NT2/D1 (cell line): Measurements from ENCODE around the gene BSN.
A peak's percentile ranks its signal among the peaks of the same experiment; 100 is the strongest.

ENCODE experiments used
- DNase-seq: peaks from one replicate; pipeline ENCODE4 v3.0.0-alpha.2; 2011; ENCODE audit warnings: low read depth, low spot score
- H3K27me3 ChIP-seq: 2 replicates; pipeline ENCODE4 v1.6.0; 2011; ENCODE audit warnings: mild to moderate bottlenecking; ENCODE audit not compliant: insufficient read length, insufficient read depth
- H3K36me3 ChIP-seq: 2 replicates; pipeline ENCODE4 v1.6.1; 2011; ENCODE audit warnings: mild to moderate bottlenecking, low read length, mixed read lengths; ENCODE audit not compliant: insufficient read depth, insufficient read length
- H3K4me1 ChIP-seq: 2 replicates; pipeline ENCODE4 v1.5.1; 2011; ENCODE audit not compliant: insufficient read depth, insufficient read length
- H3K4me3 ChIP-seq: 2 replicates; pipeline ENCODE4 v1.5.1; 2011; ENCODE audit warnings: low read depth; ENCODE audit not compliant: insufficient read length
- H3K9ac ChIP-seq: 2 replicates; pipeline ENCODE4 v1.6.0; 2011; ENCODE audit warnings: low read depth; ENCODE audit not compliant: insufficient read length
- H3K9me3 ChIP-seq: 2 replicates; pipeline ENCODE4 v1.5.1; 2011; ENCODE audit warnings: mild to moderate bottlenecking, low read length; ENCODE audit not compliant: insufficient read depth
- SUZ12 ChIP-seq: IDR thresholded peaks from 2 replicates; pipeline ENCODE4 v1.6.1; 2011; ENCODE audit not compliant: insufficient read length, insufficient read depth; ENCODE audit errors: extremely low read depth
- YY1 ChIP-seq: IDR thresholded peaks from 2 replicates; pipeline ENCODE4 v1.6.1; 2011; ENCODE audit not compliant: insufficient read length, insufficient read depth
- ZNF274 ChIP-seq: IDR thresholded peaks from 2 replicates; pipeline ENCODE4 v1.6.1; 2011; ENCODE audit warnings: mild to moderate bottlenecking, low read depth, low read length

BSN gene

GRCh38 chr3:49556500-49557275, 2.4 kb downstream of the BSN start:
- Histone ChIP-seq H3K27me3 (peaks cover 30% of the 10 kb centered on the region), H3K9me3 (0 out of 2 replicates have a peak, but pooled peaks cover 4% of the 10 kb centered on the region), H3K9ac (no peak overlapping the region), H3K36me3 (no peaks in the 10 kb centered on the region), H3K4me1 (peaks cover 7% of the 10 kb centered on the region), H3K4me3 (no peak overlapping the region)
- no peak for DNase-seq
- TF ChIP-seq SUZ12 (no peak), ZNF274 (no peak), YY1 (no peak)

- Histone ChIP-seq H3K36me3 (no peaks in the 10 kb centered on the region), H3K4me3 (no peak overlapping the region), H3K4me1 (no peaks in the 10 kb centered on the region), H3K27me3 (no peaks in the 10 kb centered on the region), H3K9ac (no peak overlapping the region), H3K9me3 (0 out of 2 replicates have a peak, but pooled peaks cover 4% of the 10 kb centered on the region)
- TF ChIP-seq YY1 = no peak
- no peak for TF ChIP-seq SUZ12
- no peak for TF ChIP-seq ZNF274
- no peak for DNase-seq
These were observed 8.8 kb downstream of the BSN start for GRCh38 chr3:49563040-49563578.

DNA sequence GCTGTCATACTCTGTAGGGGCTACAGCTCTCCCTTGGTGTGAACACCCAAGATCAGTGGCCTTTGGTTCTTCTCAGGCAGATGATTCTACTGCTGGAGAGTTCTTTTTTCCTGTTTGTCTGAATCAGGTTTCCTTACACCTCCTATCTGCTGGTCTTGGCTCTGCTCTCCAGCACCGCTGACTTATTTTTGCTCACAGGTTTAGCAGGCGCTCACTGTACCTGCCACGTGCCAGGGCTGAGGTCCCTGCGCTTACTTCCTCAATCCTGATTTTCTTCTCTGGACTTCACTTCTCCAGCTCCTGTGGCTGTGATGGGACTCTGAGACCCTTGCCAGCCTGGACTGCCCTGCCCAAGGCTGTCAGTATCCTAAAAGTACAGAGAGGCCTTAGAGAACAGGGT, 9.5 kb downstream of the BSN start:
- H3K4me1 ChIP-seq = no peaks in the 10 kb centered on the region
- DNase-seq = no peak
- TF ChIP-seq YY1 (no peak), ZNF274 (no peak), SUZ12 (no peak)
- H3K9ac ChIP-seq = no peak overlapping the region
- H3K36me3 ChIP-seq = no peaks in the 10 kb centered on the region
- H3K27me3 ChIP-seq = no peaks in the 10 kb centered on the region
- no peak overlapping the region for H3K4me3 ChIP-seq
- 0 out of 2 replicates have a peak, but pooled peaks cover 4% of the 10 kb centered on the region for H3K9me3 ChIP-seq

DNA sequence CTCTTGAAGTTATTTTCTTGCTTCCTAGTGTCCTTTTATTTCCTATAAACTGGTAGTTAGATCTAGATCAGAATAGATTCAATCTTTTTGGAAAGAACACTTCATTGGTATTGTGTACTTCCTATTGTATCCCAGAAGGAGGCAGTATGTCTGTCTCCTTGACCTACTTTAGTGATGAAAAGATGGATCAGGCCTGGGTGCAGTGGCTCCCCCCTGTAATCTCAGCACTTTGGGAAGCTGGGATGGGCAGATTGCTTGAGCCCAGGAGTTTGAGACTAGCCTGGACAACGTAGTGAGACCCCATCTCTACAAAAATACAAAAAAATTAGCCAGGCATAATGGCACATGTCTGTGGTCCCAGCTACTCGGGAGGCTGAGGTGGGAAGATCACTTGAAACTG, 12.0 kb downstream of the BSN start:
- no peak for DNase-seq

DNA sequence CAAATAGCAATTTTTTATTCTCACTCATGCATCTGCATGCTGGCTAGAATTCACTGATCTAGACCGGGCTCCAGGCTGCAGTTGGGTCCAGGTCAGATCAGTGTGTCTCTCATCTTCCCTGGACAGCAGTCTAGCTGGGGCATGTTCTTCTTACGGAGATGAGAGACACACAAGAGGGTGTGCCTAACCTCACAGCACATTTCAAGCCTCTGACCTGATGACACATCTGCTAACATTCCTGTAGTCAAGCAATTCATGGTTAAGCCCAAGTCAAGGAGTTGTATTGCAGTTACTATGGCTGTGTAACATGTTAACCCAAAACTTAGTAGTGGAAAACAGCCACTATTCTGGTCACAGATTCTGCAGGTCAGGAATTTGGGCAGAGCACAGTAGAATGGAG, 13.1 kb downstream of the BSN start:
- Histone ChIP-seq H3K27me3 (no peaks in the 10 kb centered on the region), H3K9ac (no peak overlapping the region), H3K4me1 (peaks cover 3% of the 10 kb centered on the region), H3K36me3 (no peaks in the 10 kb centered on the region), H3K9me3 (no peaks in the 10 kb centered on the region), H3K4me3 (no peak overlapping the region)
- DNase-seq = no peak
- TF ChIP-seq YY1 (no peak), SUZ12 (no peak)

More for the DNA sequence above, 12.0 kb downstream of the BSN start:
- peaks cover 3% of the 10 kb centered on the region for H3K4me1 ChIP-seq
- H3K36me3 ChIP-seq = no peaks in the 10 kb centered on the region
- no peak overlapping the region for H3K4me3 ChIP-seq
- no peak overlapping the region for H3K9ac ChIP-seq
- no peaks in the 10 kb centered on the region for H3K9me3 ChIP-seq
- no peak for TF ChIP-seq YY1
- TF ChIP-seq SUZ12 = no peak
- TF ChIP-seq ZNF274 = no peak
- H3K27me3 ChIP-seq = no peaks in the 10 kb centered on the region

- H3K4me1 ChIP-seq = peaks cover 3% of the 10 kb centered on the region
- no peak overlapping the region for H3K4me3 ChIP-seq
- H3K27me3 ChIP-seq = no peaks in the 10 kb centered on the region
- TF ChIP-seq SUZ12 (no peak), YY1 (no peak), ZNF274 (no peak)
- H3K9ac ChIP-seq = no peak overlapping the region
- H3K36me3 ChIP-seq = no peaks in the 10 kb centered on the region
- no peaks in the 10 kb centered on the region for H3K9me3 ChIP-seq
- DNase-seq = no peak
These were observed 14.7 kb downstream of the BSN start for GRCh38 chr3:49568965-49569364.

GRCh38 chr3:49570028-49570654, 15.9 kb downstream of the BSN start:
- Histone ChIP-seq H3K27me3 (no peaks in the 10 kb centered on the region), H3K4me3 (no peak overlapping the region), H3K9ac (peak overlapping the region; percentile 9), H3K9me3 (no peaks in the 10 kb centered on the region), H3K36me3 (no peaks in the 10 kb centered on the region), H3K4me1 (peaks cover 3% of the 10 kb centered on the region)
- no peak for DNase-seq
- TF ChIP-seq SUZ12 (no peak), YY1 (no peak), ZNF274 (no peak)
